Heart left ventricle (tissue), 13 donors: Measurements from ENCODE around the gene NPPB.

Source experiments
- POLR2A ChIP-seq, 2 donors: fragments of 450-650 bp; IDR thresholded peaks; one replicate each; pipeline ENCODE4 v1.6.1; 2017; ENCODE audit warnings: antibody characterized with exemption in 2 of 2, mild to moderate bottlenecking in 2 of 2, moderate library complexity in 2 of 2
- TF ChIP-seq, protein P1 (sequence below), 12 donors: fragments of 200-600 bp; sonication (generic) in 4 of 12; IDR thresholded peaks; one replicate each; pipeline versions ENCODE4 v1.5.0 to v1.8.0; 2018 to 2022; ENCODE audit warnings: antibody characterized with exemption in 12 of 12, mild to moderate bottlenecking in 5 of 12
- donor health status: ischemic (EF 13 %, LVEDD 7.1; RV severe dilation, severe dysfunction).
- donor health status: DM: no; HTN: yes; CAD: no.
- donor health status: DM: no; HTN: no; CAD: no.
- donor health status: ischemic (EF 25% LVEDD 6.9; RV normal size, moderate dysfunction).
- donor health status: ischemic (EF 25% LVEDD 5.7; RV mildly dilated, moderate dysfunction).
- donor health status: ischemic (EF 35%, LVEDD 5.7; RV mildly dilated, moderate dysfunction).
- donor health status: nonischemic (EF 11% LVEDD 7.7; RV severe dilation, severe dysfunction).
- donor health status: DM: yes; HTN: yes; CAD: no.
- donor health status: PGD.
- donor health status: ischemic (EF 29% LVEDD 5.4; RV normal size, mild dysfunction).
- donor health status: nonischemic (EF 23%, LVEDD 6.1; RV moderate dilation, normal function).

DNA sequence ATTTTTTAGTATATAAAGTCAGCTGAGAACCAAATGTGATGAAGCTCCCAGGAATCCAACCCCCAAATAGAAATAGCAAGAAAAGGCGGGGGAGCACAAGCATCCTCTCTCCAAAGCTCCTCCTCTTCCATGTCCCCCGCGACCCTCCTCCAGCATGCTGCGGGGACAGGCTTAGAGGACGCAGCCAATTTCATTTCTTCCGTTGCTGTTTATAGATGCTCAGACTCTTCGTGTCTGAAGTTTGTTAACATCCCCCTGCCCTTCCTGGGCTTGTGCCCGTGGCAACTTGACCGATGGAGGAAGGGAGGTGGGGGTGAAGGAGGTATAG is 10.4 kb downstream of the NPPB start:
- TF ChIP-seq, protein P1, sequence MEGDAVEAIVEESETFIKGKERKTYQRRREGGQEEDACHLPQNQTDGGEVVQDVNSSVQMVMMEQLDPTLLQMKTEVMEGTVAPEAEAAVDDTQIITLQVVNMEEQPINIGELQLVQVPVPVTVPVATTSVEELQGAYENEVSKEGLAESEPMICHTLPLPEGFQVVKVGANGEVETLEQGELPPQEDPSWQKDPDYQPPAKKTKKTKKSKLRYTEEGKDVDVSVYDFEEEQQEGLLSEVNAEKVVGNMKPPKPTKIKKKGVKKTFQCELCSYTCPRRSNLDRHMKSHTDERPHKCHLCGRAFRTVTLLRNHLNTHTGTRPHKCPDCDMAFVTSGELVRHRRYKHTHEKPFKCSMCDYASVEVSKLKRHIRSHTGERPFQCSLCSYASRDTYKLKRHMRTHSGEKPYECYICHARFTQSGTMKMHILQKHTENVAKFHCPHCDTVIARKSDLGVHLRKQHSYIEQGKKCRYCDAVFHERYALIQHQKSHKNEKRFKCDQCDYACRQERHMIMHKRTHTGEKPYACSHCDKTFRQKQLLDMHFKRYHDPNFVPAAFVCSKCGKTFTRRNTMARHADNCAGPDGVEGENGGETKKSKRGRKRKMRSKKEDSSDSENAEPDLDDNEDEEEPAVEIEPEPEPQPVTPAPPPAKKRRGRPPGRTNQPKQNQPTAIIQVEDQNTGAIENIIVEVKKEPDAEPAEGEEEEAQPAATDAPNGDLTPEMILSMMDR (IDR thresholded peaks at IDR 0.05) = no peak
- TF ChIP-seq POLR2A (IDR thresholded peaks at IDR 0.05) = no peak
